Common myeloid progenitor, CD34-positive (primary cell): Measurements from ENCODE around the gene LPIN1.
"Not testable (repeated sequence)": the region's sequence is repeated elsewhere in the genome, so short reads cannot be mapped to it uniquely, and the experiment has no call there.

Experiments used
- CTCF ChIA-PET: fragments of 350-600 bp; sonication (Branson Sonifier 250); formaldehyde crosslinking; loops from one replicate; lab custom pipeline; 2021; ENCODE audit warnings: antibody characterized with exemption; lab: Charles Lee
- POLR2A ChIA-PET: fragments of 350-600 bp; sonication (Branson Sonifier 250); formaldehyde crosslinking; loops from one replicate; lab custom pipeline; 2021; ENCODE audit warnings: antibody characterized with exemption; lab: Charles Lee
- DNase-seq, 3 donors: peaks; one replicate each; pipeline versions ENCODE4 v3.0.0 to v3.0.0-alpha.2; 2013
- H3K27ac ChIP-seq, 2 experiments: 1 replicate in 1 of 2; 2 replicates in 1 of 2; pipeline ENCODE4 v1.7.0; 2013; ENCODE audit warnings: inconsistent platforms in 2 of 2, low read length in 2 of 2, mild to moderate bottlenecking in 2 of 2, low read depth in 1 of 2, moderate library complexity in 1 of 2; ENCODE audit not compliant: severe bottlenecking in 2 of 2, insufficient read depth in 1 of 2, poor library complexity in 1 of 2
- H3K27me3 ChIP-seq, 5 experiments: replicated peaks in 2 of 5; 1 replicate in 3 of 5; 2 replicates in 2 of 5; pipeline versions ENCODE4 v1.6.1 to v1.7.0; 2013; ENCODE audit warnings: low read length in 4 of 5, mild to moderate bottlenecking in 2 of 5, moderate library complexity in 2 of 5, inconsistent platforms in 1 of 5; ENCODE audit not compliant: insufficient read depth in 5 of 5, control insufficient read depth in 4 of 5
- H3K36me3 ChIP-seq, 4 experiments: 1 replicate in 2 of 4; 2 replicates in 2 of 4; pipeline versions ENCODE4 v1.6.1 to v1.7.0; 2013; ENCODE audit warnings: low read length in 3 of 4, control low read depth in 1 of 4, mild to moderate bottlenecking in 1 of 4; ENCODE audit not compliant: control insufficient read depth in 4 of 4, insufficient read depth in 4 of 4
- H3K4me1 ChIP-seq, 4 experiments: 1 replicate in 3 of 4; 2 replicates in 1 of 4; pipeline versions ENCODE4 v1.6.1 to v1.7.1; 2013; ENCODE audit warnings: low read length in 3 of 4, mild to moderate bottlenecking in 3 of 4, control low read depth in 1 of 4, inconsistent platforms in 1 of 4, moderate library complexity in 1 of 4; ENCODE audit not compliant: control insufficient read depth in 4 of 4, insufficient read depth in 4 of 4; ENCODE audit errors: control extremely low read depth in 1 of 4
- H3K4me3 ChIP-seq, 7 experiments: 1 replicate in 4 of 7; 2 replicates in 3 of 7; pipeline versions ENCODE4 v1.5.1 to v1.7.0; 2013; ENCODE audit warnings: mild to moderate bottlenecking in 7 of 7, low read length in 6 of 7, moderate library complexity in 6 of 7, inconsistent platforms in 2 of 7, low read depth in 2 of 7, control low read depth in 1 of 7; ENCODE audit not compliant: insufficient read depth in 4 of 7, control insufficient read depth in 1 of 7; ENCODE audit errors: extremely low read depth in 1 of 7
- H3K9me3 ChIP-seq, 5 experiments: 1 replicate in 4 of 5; 2 replicates in 1 of 5; pipeline versions ENCODE4 v1.6.1 to v1.7.1; 2013; ENCODE audit warnings: low read length in 4 of 5, mild to moderate bottlenecking in 2 of 5, inconsistent platforms in 1 of 5, low read depth in 1 of 5, moderate library complexity in 1 of 5; ENCODE audit not compliant: control insufficient read depth in 4 of 5, insufficient read depth in 2 of 5; ENCODE audit errors: control extremely low read depth in 1 of 5
- whole genome bisulfite sequencing: methylation state at CpG from one replicate; pipeline ENCODE4 v1.1.5; 2013; ENCODE audit not compliant: insufficient coverage; 5-methylcytosine and 5-hydroxymethylcytosine counted together

The LPIN1 gene

DNA sequence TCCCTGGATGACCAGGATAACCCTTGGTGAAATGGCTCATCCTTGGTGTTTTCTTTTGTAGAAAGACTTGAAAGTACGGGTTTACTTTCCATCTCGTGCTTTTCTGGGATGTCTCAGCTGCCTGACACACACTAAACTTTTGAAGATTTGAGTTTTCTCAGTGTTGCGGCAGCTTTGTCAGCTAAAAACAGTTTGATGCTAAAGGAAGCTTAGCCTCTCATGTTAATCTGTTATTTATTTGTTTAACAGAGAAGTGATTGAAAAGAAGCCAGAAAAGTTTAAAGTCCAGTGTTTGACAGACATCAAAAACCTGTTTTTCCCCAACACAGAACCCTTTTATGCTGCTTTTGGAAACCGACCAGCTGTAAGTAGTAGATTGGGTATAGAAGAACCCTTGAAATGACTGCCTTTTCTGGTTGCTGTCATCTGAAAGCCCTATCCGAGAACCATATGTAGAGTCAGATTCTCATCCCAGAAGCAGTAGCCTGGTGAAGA lies 72.8 kb downstream of the LPIN1 start:
- ChIA-PET CTCF (interaction anchor here (1.1 kb wide), 1 partner anchor 8 kb away, joined by 3 read pairs; no protein-coding TSS in a partner anchor), POLR2A (no interaction called here)
- H3K27ac ChIP-seq = no peak overlapping the region
- H3K36me3 ChIP-seq = peaks cover 26 to 91% (median 65%) of the 10 kb centered on the region in 4 experiments
- no peaks in the 10 kb centered on the region for H3K27me3 ChIP-seq
- no peak overlapping the region for H3K4me3 ChIP-seq
- DNase-seq = no peak
- WGBS = 95% methylated on average over 4 of the region's 5 CpGs
- no peaks in the 10 kb centered on the region for H3K4me1 ChIP-seq
- H3K9me3 ChIP-seq = no peaks in the 10 kb centered on the region

- no peaks in the 10 kb centered on the region for H3K9me3 ChIP-seq
- CTCF ChIA-PET = no interaction called here
These were observed 74.2 kb downstream of the LPIN1 start for GRCh38 chr2:11820650-11821049.

GRCh38 chr2:11821705-11822104 lies 75.3 kb downstream of the LPIN1 start:
- no peaks in the 10 kb centered on the region for H3K9me3 ChIP-seq
- 85% methylated on average over 2 of the region's 3 CpGs for WGBS
- DNase-seq = no peak
- ChIA-PET CTCF (no interaction called here), POLR2A (no interaction called here)
- H3K4me3 ChIP-seq = no peak overlapping the region
- H3K4me1 ChIP-seq = no peaks in the 10 kb centered on the region
- H3K27me3 ChIP-seq = peaks cover 0 to 3% (median 0%) of the 10 kb centered on the region in 5 experiments
- peaks cover 29 to 91% (median 62%) of the 10 kb centered on the region in 4 experiments for H3K36me3 ChIP-seq
- no peak overlapping the region for H3K27ac ChIP-seq

More at GRCh38 chr2:11820650-11821049, 74.2 kb downstream of the LPIN1 start:
- H3K4me3 ChIP-seq = no peak overlapping the region
- no peak overlapping the region for H3K27ac ChIP-seq
- POLR2A ChIA-PET = no interaction called here
- H3K4me1 ChIP-seq = no peaks in the 10 kb centered on the region
- H3K36me3 ChIP-seq = peaks cover 29 to 91% (median 65%) of the 10 kb centered on the region in 4 experiments
- no peak for DNase-seq
- WGBS = 100% methylated on average over 1 of the region's 2 CpGs
- peaks cover 0 to 3% (median 0%) of the 10 kb centered on the region in 5 experiments for H3K27me3 ChIP-seq

DNA sequence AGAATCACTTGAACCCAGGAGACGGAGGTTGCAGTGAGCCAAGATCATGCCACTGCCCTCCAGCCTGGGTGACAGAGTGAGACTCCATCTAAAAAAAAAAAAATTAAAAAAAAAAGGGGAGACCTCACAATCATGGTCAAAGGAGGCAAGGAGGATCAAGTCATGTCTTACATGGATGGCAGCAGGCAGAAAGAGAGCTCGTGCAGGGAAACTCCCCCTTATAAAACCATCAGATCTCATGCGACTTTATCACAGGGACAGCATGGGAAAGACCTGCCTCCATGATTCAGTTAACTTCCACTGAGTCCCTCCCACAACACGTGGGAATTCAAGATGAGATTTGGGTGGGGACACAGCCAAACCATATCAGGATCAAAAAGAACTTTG lies 75.9 kb downstream of the LPIN1 start:
- H3K4me3 ChIP-seq, H3K4me1 ChIP-seq, POLR2A ChIA-PET, H3K27me3 ChIP-seq, H3K9me3 ChIP-seq, CTCF ChIA-PET, H3K27ac ChIP-seq, DNase-seq: not testable (repeated sequence)
- 90% methylated on average over 2 of the region's 4 CpGs for WGBS
- peaks cover 26 to 88% (median 64%) of the 10 kb centered on the region in 4 experiments for H3K36me3 ChIP-seq

- Histone ChIP-seq H3K27me3 (peaks cover 0 to 3% (median 0%) of the 10 kb centered on the region in 5 experiments), H3K36me3 (peaks cover 26 to 89% (median 66%) of the 10 kb centered on the region in 4 experiments), H3K4me3 (no peak overlapping the region), H3K27ac (no peak overlapping the region), H3K9me3 (no peaks in the 10 kb centered on the region), H3K4me1 (no peaks in the 10 kb centered on the region)
- POLR2A ChIA-PET = no interaction called here
- CTCF ChIA-PET = no interaction called here
- no peak for DNase-seq
- WGBS = 98% methylated on average over 13 of the region's 19 CpGs
These were observed 76.5 kb downstream of the LPIN1 start for GRCh38 chr2:11822746-11823451.

DNA sequence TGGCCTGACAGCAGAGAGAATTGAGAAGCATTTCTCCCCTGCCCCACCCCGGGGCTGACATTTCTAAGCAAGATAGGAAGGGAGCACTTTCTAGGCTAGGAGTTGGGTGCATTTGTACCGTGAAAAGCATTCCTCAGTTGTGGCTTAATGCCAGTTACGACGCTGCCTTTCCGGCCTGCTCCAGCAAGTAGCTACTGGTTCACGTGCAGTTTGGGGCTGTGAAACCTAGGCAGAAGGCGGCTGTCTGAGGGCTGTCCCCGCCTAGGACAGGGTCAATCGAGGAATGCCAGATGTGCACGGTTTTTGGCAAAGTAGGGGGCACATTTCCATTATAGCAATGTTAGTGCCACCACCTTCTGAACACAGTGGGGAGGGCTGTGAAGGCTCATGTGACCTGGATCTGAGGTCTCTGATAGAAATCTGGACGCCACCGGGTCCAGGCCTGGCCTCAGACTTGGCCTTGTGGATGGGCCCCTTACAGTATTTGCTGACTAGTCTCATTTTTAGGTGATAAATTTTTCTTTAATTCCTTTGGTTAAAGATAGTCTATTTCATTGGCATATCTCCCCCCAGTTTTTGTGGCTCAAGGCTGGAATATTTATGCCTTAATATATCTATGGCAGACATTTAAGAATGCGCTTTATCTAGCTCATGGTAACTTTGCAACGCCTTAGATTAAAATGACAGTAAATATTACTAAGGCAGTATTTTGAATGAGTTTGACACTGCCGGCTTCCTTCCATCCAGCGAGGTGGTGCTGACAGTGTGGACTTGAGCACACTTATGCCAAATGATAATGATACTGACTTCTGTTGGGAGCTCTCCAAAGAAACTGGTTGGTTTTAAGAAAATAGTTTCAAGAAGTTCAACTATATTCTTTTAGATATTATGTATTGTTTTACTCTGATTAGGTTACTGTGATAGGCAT lies 78.7 kb downstream of the LPIN1 start:
- Histone ChIP-seq H3K4me3 (no peak overlapping the region), H3K27me3 (peaks cover 0 to 3% (median 0%) of the 10 kb centered on the region in 5 experiments), H3K27ac (no peak overlapping the region), H3K4me1 (peaks cover 9 to 19% (median 17%) of the 10 kb centered on the region in 4 experiments), H3K36me3 (peaks cover 21 to 77% (median 57%) of the 10 kb centered on the region in 4 experiments), H3K9me3 (no peaks in the 10 kb centered on the region)
- DNase-seq = no peak
- ChIA-PET CTCF (interaction anchor here (1.2 kb wide), 1 partner anchor 1182 kb away, joined by 4 read pairs; no protein-coding TSS in a partner anchor), POLR2A (no interaction called here)
- WGBS = 98% methylated on average over 10 of the region's 16 CpGs
